Coronary artery (tissue), 2 donors: ENCODE data around the gene CELF2.

Source experiments
- DNase-seq: peaks from one replicate; pipeline ENCODE4 v3.0.0-alpha.2; 2017; ENCODE audit warnings: low spot score
- H3K27ac ChIP-seq, 2 donors: fragments of 200-600 bp; sonication (generic); one replicate each; pipeline ENCODE4 v1.5.1; 2016 to 2019
- H3K4me3 ChIP-seq: fragments of 200-600 bp; sonication (generic); 2 replicates; pipeline ENCODE4 v1.5.1; 2016; ENCODE audit warnings: mild to moderate bottlenecking, moderate library complexity
- CTCF ChIP-seq: fragments of 200-600 bp; sonication (generic); IDR thresholded peaks from one replicate; pipeline ENCODE4 v1.5.1; 2019; ENCODE audit warnings: antibody characterized with exemption

Gene CELF2

GRCh38 chr10:11081408-11081807 is 63.7 kb downstream of the CELF2 start:
- Histone ChIP-seq H3K4me3 (no peak overlapping the region), H3K27ac (no peak overlapping the region)
- TF ChIP-seq CTCF = no peak
- DNase-seq = no peak

- Histone ChIP-seq H3K4me3 (no peak overlapping the region), H3K27ac (no peak overlapping the region)
- no peak for DNase-seq
- TF ChIP-seq CTCF = no peak
These were observed 64.9 kb downstream of the CELF2 start for GRCh38 chr10:11082526-11082925.

DNA sequence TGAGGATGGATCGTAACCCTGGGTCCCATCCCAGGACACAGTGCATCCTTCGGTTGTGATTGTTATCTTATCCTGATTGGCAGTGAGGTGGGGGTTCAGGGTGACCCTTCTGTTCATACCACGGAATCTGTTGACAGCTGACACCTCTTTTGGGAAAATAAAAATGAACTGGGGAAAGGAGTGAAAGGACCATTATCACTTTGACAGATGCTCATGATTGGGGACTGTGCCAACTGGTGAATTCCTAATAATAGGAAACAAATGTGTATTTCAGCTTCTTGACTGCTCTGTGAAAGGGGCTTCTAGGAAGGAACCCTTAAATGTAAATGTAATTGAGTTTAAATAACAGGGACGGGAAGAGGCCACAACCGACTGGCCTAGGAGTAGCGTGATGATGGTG is 65.4 kb downstream of the CELF2 start:
- no peak for TF ChIP-seq CTCF
- DNase-seq = no peak
- Histone ChIP-seq H3K4me3 (no peak overlapping the region), H3K27ac (no peak overlapping the region)

DNA sequence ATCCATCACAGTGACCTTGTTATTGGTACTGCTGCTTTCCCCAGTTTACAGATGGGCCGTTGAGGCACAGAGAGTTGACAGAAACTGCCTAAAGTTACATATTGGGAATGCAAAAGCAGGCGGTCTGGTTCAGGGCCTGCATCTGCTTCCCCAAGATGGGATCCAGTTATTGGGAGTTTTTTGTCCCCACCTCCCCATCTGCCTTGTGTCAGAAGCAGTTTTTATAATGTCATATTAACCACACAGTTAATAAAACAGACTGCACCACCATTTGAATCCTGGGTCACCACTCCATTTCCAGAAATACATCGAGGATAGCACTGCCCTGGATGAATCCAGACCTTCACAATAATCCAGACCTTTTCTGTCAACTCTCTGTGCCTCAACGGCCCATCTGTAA is 67.9 kb downstream of the CELF2 start:
- TF ChIP-seq CTCF = no peak
- Histone ChIP-seq H3K27ac (no peak overlapping the region), H3K4me3 (no peak overlapping the region)
- DNase-seq = no peak

DNA sequence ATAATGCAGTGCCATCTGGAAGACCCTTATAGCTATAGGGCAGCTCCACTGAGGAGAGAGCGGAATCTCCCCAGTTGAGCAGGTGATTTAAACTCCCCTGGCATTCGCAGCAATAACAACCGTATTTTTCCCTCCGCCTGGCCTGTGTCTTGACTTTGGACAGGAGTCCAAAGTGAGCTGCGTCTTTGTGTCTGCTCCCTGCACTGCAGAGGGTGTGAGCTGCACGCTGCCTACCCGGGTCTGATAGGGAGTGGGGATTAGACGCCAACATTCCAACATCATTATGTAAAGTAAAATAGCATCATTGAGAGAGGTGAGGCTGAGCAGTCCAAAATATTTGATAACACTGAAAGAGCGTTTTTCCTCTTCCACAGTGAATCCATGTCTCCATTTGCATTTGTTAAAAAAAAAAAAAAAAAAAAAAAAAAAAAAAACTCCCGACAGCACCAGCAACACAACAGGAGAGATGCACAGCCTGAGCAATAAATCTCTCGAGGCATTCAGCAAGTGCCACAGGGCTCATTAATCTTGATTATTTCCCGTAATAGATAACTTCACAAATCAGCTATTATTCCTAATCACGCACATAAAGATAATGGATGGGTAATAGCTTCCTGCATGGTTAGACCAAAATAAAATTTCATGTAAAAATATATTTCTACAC is 68.6 kb downstream of the CELF2 start:
- Histone ChIP-seq H3K27ac (no peak overlapping the region), H3K4me3 (no peak overlapping the region)
- TF ChIP-seq CTCF = no peak
- DNase-seq = no peak

DNA sequence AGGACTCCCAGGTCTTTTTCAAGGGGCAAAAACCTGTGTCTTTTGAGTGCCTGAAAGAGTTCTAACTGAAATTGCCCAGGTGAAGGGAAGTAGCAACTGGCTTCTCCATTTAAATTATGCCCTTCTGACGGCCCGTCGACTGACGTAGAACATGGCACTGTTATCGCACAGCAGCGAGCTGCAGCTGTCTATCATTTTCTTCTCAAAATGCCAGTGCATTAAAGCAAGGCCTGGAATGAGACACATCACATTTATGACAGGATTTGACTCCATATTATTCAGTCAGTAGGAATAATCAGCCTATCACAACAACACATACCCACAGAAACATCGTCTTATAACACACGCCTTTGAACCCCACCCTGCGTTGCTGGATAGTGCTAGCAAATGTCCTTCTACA is 69.7 kb downstream of the CELF2 start:
- DNase-seq = no peak
- H3K27ac ChIP-seq = no peak overlapping the region
- TF ChIP-seq CTCF = no peak
- H3K4me3 ChIP-seq = no peak overlapping the region

GRCh38 chr10:11088709-11089108 is 71.0 kb downstream of the CELF2 start:
- Histone ChIP-seq H3K4me3 (no peak overlapping the region), H3K27ac (no peak overlapping the region)
- no peak for DNase-seq
- no peak for TF ChIP-seq CTCF
